ENCODE results near the gene ZNF124. TPM values are rescaled to one million over a fixed set of nuclear protein-coding genes. Genes with fewer than 3 reads are reported as not detected.

ZNF124 gene
- polyA plus RNA-seq, 2 of the 4 experiments (the other 2 are of a cell fraction): 4.4 to 6.4 TPM

DNA sequence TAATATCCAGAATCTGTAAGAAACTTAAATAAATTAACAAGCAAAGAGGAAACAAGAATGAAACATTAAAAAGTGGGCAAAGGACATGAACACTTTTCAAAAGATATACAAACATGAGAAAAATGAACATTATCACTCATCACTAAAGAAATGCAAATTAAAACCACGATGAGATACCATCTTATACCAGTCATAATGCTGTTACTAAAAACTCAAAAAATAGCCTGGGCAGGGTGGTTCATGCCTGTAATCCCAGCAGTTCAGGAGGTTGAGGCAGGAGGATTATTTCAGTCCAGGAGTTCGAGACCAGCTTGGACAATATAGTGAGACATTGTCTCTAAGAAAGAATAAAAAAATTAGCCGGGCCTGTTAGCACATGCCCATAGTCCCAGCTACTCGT, 6.1 kb downstream of the ZNF124 start:
- Histone ChIP-seq H3K9me3 (peaks cover 82% of the 10 kb centered on the region), H3K4me2 (no peak overlapping the region), H3K4me3 (no peak overlapping the region), H3K27ac (no peak overlapping the region), H3K4me1 (no peaks in the 10 kb centered on the region)
- ChIA-PET POLR2A (no interaction called here), CTCF (no interaction called here)
- FAIRE-seq (no peak), DNase-seq (ENCODE audit: low read depth in 1 of 2, low spot score in 1 of 2) (no peak), ATAC-seq (no peak)
- 93% methylated on average over 4 of the region's 4 CpGs for WGBS (ENCODE audit: missing lambda C conversion rate)
- TF ChIP-seq FOSL2 (IDR thresholded peaks at IDR 0.05): no peak
- TF ChIP-seq FOSL2 (CRISPR knock-in tag; IDR thresholded peaks at IDR 0.05): no peak
- TF ChIP-seq RCOR1 (IDR thresholded peaks at IDR 0.05; ENCODE audit: low read depth, low read length): no peak
- TF ChIP-seq TP53 (CRISPR knock-in tag; IDR thresholded peaks at IDR 0.05): no peak
- no peak for TF ChIP-seq SMC3 (IDR thresholded peaks at IDR 0.05)
- no peak for TF ChIP-seq POLR2AphosphoS2 (conservative IDR thresholded peaks at IDR 0.05; ENCODE audit: low read length)
- TF ChIP-seq EHF (CRISPR knock-in tag; IDR thresholded peaks at IDR 0.05): no peak
- TF ChIP-seq MAZ (IDR thresholded peaks at IDR 0.05; ENCODE audit: borderline replicate concordance, low read depth, low read length): no peak
- TF ChIP-seq, protein P1, sequence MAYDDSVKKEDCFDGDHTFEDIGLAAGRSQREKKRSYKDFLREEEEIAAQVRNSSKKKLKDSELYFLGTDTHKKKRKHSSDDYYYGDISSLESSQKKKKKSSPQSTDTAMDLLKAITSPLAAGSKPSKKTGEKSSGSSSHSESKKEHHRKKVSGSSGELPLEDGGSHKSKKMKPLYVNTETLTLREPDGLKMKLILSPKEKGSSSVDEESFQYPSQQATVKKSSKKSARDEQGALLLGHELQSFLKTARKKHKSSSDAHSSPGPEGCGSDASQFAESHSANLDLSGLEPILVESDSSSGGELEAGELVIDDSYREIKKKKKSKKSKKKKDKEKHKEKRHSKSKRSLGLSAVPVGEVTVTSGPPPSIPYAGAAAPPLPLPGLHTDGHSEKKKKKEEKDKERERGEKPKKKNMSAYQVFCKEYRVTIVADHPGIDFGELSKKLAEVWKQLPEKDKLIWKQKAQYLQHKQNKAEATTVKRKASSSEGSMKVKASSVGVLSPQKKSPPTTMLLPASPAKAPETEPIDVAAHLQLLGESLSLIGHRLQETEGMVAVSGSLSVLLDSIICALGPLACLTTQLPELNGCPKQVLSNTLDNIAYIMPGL (CRISPR knock-in tag; IDR thresholded peaks at IDR 0.05; ENCODE audit: borderline replicate concordance): no peak
- no peak for TF ChIP-seq NFE2L2 (conservative IDR thresholded peaks at IDR 0.05; ENCODE audit: low read length)
- no peak for TF ChIP-seq FOXS1 (CRISPR knock-in tag; IDR thresholded peaks at IDR 0.05)
- TF ChIP-seq, protein P2, sequence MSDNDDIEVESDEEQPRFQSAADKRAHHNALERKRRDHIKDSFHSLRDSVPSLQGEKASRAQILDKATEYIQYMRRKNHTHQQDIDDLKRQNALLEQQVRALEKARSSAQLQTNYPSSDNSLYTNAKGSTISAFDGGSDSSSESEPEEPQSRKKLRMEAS (IDR thresholded peaks at IDR 0.05): no peak
- TF ChIP-seq CBX8 (IDR thresholded peaks at IDR 0.05): no peak
- TF ChIP-seq RAD21 (conservative IDR thresholded peaks at IDR 0.05 in 1 of 2, IDR thresholded peaks at IDR 0.05 in 1 of 2): no peak
- TF ChIP-seq ZNF302 (CRISPR knock-in tag; IDR thresholded peaks at IDR 0.05): no peak
- no peak for TF ChIP-seq RNF2 (IDR thresholded peaks at IDR 0.05; ENCODE audit: borderline replicate concordance, low read depth)
- TF ChIP-seq TFCP2L1 (CRISPR knock-in tag; IDR thresholded peaks at IDR 0.05): no peak
- no peak for TF ChIP-seq ZFP36 (IDR thresholded peaks at IDR 0.05; ENCODE audit: borderline replicate concordance, partially characterized antibody)
- no peak for TF ChIP-seq HDAC2 (IDR thresholded peaks at IDR 0.05)

DNA sequence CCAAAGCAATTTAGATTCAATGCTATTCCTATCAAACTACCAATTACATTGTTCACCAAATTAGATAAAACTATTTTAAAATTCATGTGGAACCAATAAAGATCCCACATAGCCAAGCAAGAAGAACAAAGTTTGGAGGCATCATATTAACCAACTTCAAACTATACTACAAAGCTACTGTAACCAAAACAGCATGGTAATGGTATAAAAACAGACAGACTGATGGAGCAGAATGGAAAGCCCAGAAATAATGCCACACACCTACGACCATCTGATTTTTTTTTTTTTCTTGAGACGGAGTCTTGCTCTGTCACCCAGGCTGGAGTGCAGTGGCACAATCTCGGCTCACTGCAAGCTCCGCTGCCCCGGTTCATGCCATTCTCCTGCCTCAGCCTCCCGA, 7.1 kb downstream of the ZNF124 start:
- H3K9me3 ChIP-seq: peaks cover 91% of the 10 kb centered on the region

DNA sequence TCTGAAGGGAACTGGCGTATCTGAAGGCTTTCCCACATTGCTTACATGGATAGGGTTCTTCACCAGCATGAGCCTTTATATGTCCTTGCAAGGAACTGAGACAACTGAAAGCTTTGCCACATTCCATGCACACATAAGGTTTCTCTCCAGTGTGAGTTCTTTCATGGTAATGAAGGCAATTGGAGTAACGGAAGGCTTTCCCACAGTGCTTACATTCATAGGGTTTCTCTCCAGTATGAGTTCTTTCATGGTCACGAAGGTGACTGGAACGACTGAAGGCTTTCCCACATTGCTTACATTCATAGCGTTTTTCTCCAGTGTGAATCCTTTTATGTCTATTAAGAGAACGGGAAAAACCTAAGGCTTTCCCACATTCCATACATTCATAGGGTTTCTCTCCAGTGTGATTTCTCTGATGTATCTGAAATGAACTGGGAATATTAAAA, 15.0 kb downstream of the ZNF124 start:
- TF ChIP-seq, protein P3, sequence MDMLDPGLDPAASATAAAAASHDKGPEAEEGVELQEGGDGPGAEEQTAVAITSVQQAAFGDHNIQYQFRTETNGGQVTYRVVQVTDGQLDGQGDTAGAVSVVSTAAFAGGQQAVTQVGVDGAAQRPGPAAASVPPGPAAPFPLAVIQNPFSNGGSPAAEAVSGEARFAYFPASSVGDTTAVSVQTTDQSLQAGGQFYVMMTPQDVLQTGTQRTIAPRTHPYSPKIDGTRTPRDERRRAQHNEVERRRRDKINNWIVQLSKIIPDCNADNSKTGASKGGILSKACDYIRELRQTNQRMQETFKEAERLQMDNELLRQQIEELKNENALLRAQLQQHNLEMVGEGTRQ (IDR thresholded peaks at IDR 0.05): no peak
- TF ChIP-seq HOXB5 (CRISPR knock-in tag; IDR thresholded peaks at IDR 0.05): no peak
- TF ChIP-seq HDAC2 (IDR thresholded peaks at IDR 0.05): no peak
- TF ChIP-seq POLR2A (IDR thresholded peaks at IDR 0.05; ENCODE audit: low read length): no peak
- no peak for TF ChIP-seq CHD4 (IDR thresholded peaks at IDR 0.05; ENCODE audit: borderline replicate concordance)
- TF ChIP-seq, protein P4, sequence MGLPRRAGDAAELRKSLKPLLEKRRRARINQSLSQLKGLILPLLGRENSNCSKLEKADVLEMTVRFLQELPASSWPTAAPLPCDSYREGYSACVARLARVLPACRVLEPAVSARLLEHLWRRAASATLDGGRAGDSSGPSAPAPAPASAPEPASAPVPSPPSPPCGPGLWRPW (IDR thresholded peaks at IDR 0.05): peak; percentile 22; the same call in 1 of the 2 replicates
- TF ChIP-seq, protein P1 (CRISPR knock-in tag; IDR thresholded peaks at IDR 0.05; ENCODE audit: borderline replicate concordance): no peak
- TF ChIP-seq GATA3 (IDR thresholded peaks at IDR 0.05; ENCODE audit: borderline replicate concordance): peak; percentile 55; the same call in 1 of the 2 replicates
- ChIA-PET CTCF (no interaction called here), POLR2A (no interaction called here)
- no peak overlapping the region for H3K4me2 ChIP-seq
- DNase-seq (ENCODE audit: low read depth in 1 of 2, low spot score in 1 of 2): peak in 1 of 2 experiments; percentile 38
- no peak for FAIRE-seq
- H3K4me3 ChIP-seq: no peak overlapping the region
- no peak for ATAC-seq
- no peak overlapping the region for H3K27ac ChIP-seq
- no peaks in the 10 kb centered on the region for H3K4me1 ChIP-seq
- 92% methylated on average over 6 of the region's 6 CpGs for WGBS (ENCODE audit: missing lambda C conversion rate)
- peaks cover 94% of the 10 kb centered on the region for H3K9me3 ChIP-seq

More for the DNA sequence above, 7.1 kb downstream of the ZNF124 start:
- no peak overlapping the region for H3K27ac ChIP-seq
- CTCF ChIA-PET: interaction anchor here (1.8 kb wide), 1 partner anchor 15 kb away, joined by 4 read pairs; no protein-coding TSS in a partner anchor
- TF ChIP-seq MAZ (IDR thresholded peaks at IDR 0.05; ENCODE audit: borderline replicate concordance, low read depth, low read length): no peak
- no peak overlapping the region for H3K4me3 ChIP-seq
- H3K4me2 ChIP-seq: no peak overlapping the region
- no peaks in the 10 kb centered on the region for H3K4me1 ChIP-seq
- WGBS (ENCODE audit: missing lambda C conversion rate): 95% methylated on average over 6 of the region's 6 CpGs
- POLR2A ChIA-PET: no interaction called here
- DNase-seq (ENCODE audit: low read depth in 1 of 2, low spot score in 1 of 2): no peak
- no peak for ATAC-seq
- no peak for FAIRE-seq
